ENCODE data around the gene ARMCX2.
A peak's percentile ranks its signal among the peaks of the same experiment; 100 is the strongest.

Gene ARMCX2

DNA sequence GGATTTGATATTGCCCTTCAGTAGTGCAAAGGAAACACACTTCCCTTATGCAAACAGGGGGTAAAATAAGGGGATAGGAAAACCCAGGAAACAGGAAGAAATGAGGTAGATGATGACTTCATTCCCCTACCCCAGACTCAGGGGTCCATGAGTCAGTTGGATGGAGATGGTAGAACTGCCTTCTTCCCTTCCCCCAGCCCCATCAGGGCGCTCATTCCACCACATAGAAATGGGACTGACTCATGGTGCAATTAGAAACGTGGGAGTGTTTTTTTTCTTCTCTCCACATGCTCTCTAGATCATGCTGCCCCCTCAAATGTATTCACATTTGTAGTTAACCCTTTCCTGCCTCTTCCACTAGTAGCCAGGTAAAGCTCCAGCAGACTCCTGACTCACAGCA, 23.1 kb upstream of the ARMCX2 start:
- H3K4me3 ChIP-seq (ENCODE audit: low read depth, low read length) = no peak overlapping the region
- no peak for DNase-seq (ENCODE audit: low read depth)

DNA sequence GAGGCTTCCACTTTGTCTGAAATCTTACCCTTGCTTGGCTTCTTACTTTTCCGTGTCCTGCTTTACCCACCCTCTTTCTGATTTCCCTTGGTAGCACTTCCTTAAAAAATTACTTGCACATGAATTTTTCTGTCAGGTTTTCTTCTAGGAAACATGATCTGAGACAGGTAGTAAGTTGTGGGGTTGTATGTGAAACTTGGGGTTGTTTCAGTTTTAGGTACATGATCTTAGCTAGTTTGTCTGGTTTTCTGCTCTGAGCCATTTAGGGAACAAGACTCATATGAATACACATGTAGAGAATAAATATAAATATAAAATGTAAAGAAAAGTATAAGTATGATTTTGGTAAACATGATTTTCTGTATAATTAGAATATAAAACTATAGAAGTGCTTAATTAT, 17.4 kb upstream of the ARMCX2 start:
- no peak for TF ChIP-seq CTCF (IDR thresholded peaks at IDR 0.05; ENCODE audit: low read depth, low read length, missing control alignments)
- DNase-seq (ENCODE audit: low read depth) = no peak
- H3K4me3 ChIP-seq (ENCODE audit: low read depth, low read length) = no peak overlapping the region

More for the DNA sequence above, 23.1 kb upstream of the ARMCX2 start:
- no peak for TF ChIP-seq CTCF (IDR thresholded peaks at IDR 0.05; ENCODE audit: low read depth, low read length, missing control alignments)

GRCh38 chrX:101676571-101676970, 16.9 kb upstream of the ARMCX2 start:
- no peak for TF ChIP-seq CTCF (IDR thresholded peaks at IDR 0.05; ENCODE audit: low read depth, low read length, missing control alignments)
- no peak overlapping the region for H3K4me3 ChIP-seq (ENCODE audit: low read depth, low read length)
- no peak for DNase-seq (ENCODE audit: low read depth)

DNA sequence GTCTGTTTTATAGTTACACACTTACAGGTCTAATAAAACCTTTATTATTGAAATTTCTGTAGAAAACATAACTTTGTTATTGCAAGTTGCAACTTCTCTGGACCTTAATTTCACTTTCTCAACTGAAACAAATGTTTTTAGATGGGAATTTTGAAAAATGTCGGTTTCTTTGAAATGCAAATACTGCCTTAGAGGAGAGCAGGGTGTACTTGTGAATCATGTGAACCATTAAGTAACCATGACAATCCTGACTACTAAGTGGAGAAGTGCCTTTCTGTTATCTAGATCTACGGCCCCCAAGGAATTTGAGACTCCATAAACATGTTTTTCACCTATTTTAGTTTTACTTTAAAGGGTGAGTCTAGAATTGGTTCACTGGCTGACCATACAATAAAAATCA, 8.5 kb upstream of the ARMCX2 start:
- no peak for DNase-seq (ENCODE audit: low read depth)
- no peak for TF ChIP-seq CTCF (IDR thresholded peaks at IDR 0.05; ENCODE audit: low read depth, low read length, missing control alignments)
- H3K4me3 ChIP-seq (ENCODE audit: low read depth, low read length) = no peak overlapping the region

GRCh38 chrX:101658661-101659491, 774 bp downstream of the ARMCX2 start:
- peak overlapping the region; percentile 67 for H3K4me3 ChIP-seq (ENCODE audit: low read depth, low read length)
- DNase-seq (ENCODE audit: low read depth) = no peak
- TF ChIP-seq CTCF (IDR thresholded peaks at IDR 0.05; ENCODE audit: low read depth, low read length, missing control alignments) = no peak

DNA sequence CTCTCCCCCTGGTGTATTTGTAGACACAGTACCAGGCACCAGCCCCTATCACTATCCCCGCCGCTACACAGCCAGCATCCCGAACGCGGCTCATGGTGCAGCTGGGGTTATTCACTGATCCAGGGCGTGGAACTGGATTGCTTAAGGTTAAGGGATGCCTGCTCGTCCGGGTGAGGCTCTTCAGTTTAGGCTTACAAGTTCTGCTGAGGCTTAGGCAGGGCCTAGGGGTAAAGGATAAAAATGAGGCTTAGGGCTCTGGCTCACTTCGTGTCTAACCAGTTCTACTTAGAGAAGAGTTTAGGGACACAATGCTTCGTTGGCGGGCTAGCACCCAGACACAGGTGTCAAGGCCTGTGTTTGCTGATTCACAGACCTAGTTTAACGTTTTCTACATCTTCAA, 2.2 kb downstream of the ARMCX2 start:
- TF ChIP-seq CTCF (IDR thresholded peaks at IDR 0.05; ENCODE audit: low read depth, low read length, missing control alignments) = no peak
- DNase-seq (ENCODE audit: low read depth) = no peak
- no peak overlapping the region for H3K4me3 ChIP-seq (ENCODE audit: low read depth, low read length)

DNA sequence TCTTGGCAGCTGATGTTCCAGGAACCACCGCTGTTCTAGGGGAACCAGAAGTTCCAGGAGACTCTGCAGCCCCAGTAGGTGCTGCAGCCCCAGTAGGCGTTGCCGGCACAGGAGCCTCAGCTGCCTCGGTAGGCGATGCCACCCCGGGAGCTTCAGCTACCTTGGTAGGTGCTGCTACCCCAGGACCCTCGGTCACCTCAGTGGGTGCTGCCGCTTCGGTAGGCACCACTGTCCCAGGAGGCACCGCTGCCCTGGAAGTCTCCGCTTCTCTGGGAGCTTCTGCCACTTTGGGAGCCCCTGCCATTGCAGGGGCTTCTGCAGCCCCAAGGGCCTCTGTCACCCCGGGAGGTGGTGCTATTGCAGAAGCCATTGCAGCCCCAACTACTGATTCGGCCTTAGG, 2.8 kb downstream of the ARMCX2 start:
- H3K4me3 ChIP-seq (ENCODE audit: low read depth, low read length) = no peak overlapping the region
- no peak for TF ChIP-seq CTCF (IDR thresholded peaks at IDR 0.05; ENCODE audit: low read depth, low read length, missing control alignments)
- no peak for DNase-seq (ENCODE audit: low read depth)

All from GM12864 (cell line).